Measurements from ENCODE around the gene ANKRD12.
"Not testable (repeated sequence)": the region's sequence is repeated elsewhere in the genome, so short reads cannot be mapped to it uniquely, and the experiment has no call there.

ANKRD12 gene

GRCh38 chr18:9147440-9148202, 11.0 kb downstream of the ANKRD12 start:
- peak; percentile 31 for DNase-seq

GRCh38 chr18:9148203-9148552, 11.6 kb downstream of the ANKRD12 start:
- DNase-seq, result no peak

- DNase-seq, result no peak
Observed at GRCh38 chr18:9150121-9150520, 13.5 kb downstream of the ANKRD12 start.

- no peak for DNase-seq
Observed at GRCh38 chr18:9153256-9153655, 16.7 kb downstream of the ANKRD12 start.

- no peak for DNase-seq
Observed at GRCh38 chr18:9156604-9157249, 20.1 kb downstream of the ANKRD12 start.

- DNase-seq, result no peak
Observed at GRCh38 chr18:9157806-9158205, 21.2 kb downstream of the ANKRD12 start.

- DNase-seq, result no peak
Observed at GRCh38 chr18:9160014-9160413, 23.4 kb downstream of the ANKRD12 start.

GRCh38 chr18:9162663-9163062, 26.1 kb downstream of the ANKRD12 start:
- not testable (repeated sequence) for DNase-seq

GRCh38 chr18:9164149-9164548, 27.6 kb downstream of the ANKRD12 start:
- not testable (repeated sequence) for DNase-seq

GRCh38 chr18:9165883-9166282, 29.3 kb downstream of the ANKRD12 start:
- DNase-seq, result not testable (repeated sequence)

GRCh38 chr18:9169515-9169914, 32.9 kb downstream of the ANKRD12 start:
- DNase-seq, result not testable (repeated sequence)

GRCh38 chr18:9171919-9172318, 35.3 kb downstream of the ANKRD12 start:
- not testable (repeated sequence) for DNase-seq

- no peak for DNase-seq
Observed at GRCh38 chr18:9172506-9173127, 36.0 kb downstream of the ANKRD12 start.

- DNase-seq, result no peak
Observed at GRCh38 chr18:9173770-9174233, 37.2 kb downstream of the ANKRD12 start.

- no peak for DNase-seq
Observed at GRCh38 chr18:9174302-9174701, 37.7 kb downstream of the ANKRD12 start.

GRCh38 chr18:9175115-9175514, 38.5 kb downstream of the ANKRD12 start:
- no peak for DNase-seq

- DNase-seq, result no peak
Observed at GRCh38 chr18:9177031-9177430, 40.5 kb downstream of the ANKRD12 start.

- no peak for DNase-seq
Observed at GRCh38 chr18:9177466-9177865, 40.9 kb downstream of the ANKRD12 start.

GRCh38 chr18:9178557-9178956, 42.0 kb downstream of the ANKRD12 start:
- DNase-seq, result no peak

GRCh38 chr18:9181275-9181674, 44.7 kb downstream of the ANKRD12 start:
- DNase-seq, result no peak

GRCh38 chr18:9182852-9183399, 46.3 kb downstream of the ANKRD12 start:
- DNase-seq, result no peak

GRCh38 chr18:9184998-9185613, 48.5 kb downstream of the ANKRD12 start:
- no peak for DNase-seq
